ENCODE measurements around the gene YWHAB. TPM values are rescaled to one million over a fixed set of nuclear protein-coding genes. Genes with fewer than 3 reads are reported as not detected.

The YWHAB gene
- total and polyA plus RNA-seq, 2 donors from 2014 or later: 156 to 216 TPM

DNA sequence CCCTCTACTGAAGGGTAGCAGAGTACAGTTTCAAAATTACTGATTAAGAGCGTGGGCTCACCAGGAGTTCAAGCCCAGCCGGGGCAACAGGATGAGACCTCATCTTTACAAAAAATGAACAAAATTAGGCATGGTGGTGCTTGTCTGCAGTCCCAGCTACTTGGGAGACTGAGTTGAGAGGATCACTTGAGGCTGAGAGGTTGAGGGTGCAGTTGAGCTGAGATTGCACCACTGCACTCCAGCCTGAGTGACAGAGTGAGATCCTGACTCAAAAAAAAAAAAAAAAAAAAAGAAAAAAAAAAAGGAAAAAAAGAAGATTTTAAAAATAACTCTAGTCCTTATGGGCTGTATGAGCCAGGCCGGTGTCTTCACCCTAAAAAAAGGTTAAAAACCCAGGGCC lies 43.1 kb downstream of the YWHAB start:
- no peak overlapping the region for H3K9ac ChIP-seq (ENCODE audit: low read length in 3 of 3)
- no peaks in the 10 kb centered on the region for H3K4me1 ChIP-seq (ENCODE audit: control insufficient read depth in 2 of 3, insufficient read depth in 2 of 3, low read depth in 1 of 3, low read length in 3 of 3)

DNA sequence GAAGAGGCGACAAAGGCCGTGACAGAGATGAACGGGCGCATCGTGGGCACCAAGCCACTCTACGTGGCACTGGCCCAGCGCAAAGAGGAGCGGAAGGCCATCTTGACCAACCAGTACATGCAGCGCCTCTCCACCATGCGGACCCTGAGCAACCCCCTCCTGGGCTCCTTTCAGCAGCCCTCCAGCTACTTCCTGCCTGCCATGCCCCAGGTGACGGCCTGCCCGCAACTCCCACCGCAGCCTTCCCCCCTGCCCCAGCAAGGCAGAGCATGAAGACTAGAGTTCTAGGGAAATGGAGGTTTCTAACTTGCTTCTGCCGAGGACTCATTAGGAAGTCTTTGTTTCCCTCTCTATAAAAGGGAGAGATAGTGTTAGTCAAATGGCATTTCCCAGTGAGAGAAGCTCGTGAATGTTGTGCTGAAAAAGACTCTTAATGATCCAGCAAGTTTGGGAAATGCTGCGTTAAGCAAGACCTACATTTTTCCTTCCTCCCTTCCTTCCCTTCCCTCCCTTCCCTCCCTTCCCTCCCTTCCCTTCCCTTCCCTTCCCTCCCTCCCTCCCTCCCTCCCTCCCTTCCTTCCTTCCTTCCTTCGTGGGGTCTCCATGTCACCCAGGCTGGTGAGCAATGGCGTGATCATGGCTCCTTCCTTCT lies 45.1 kb downstream of the YWHAB start:
- TF ChIP-seq, protein P1, sequence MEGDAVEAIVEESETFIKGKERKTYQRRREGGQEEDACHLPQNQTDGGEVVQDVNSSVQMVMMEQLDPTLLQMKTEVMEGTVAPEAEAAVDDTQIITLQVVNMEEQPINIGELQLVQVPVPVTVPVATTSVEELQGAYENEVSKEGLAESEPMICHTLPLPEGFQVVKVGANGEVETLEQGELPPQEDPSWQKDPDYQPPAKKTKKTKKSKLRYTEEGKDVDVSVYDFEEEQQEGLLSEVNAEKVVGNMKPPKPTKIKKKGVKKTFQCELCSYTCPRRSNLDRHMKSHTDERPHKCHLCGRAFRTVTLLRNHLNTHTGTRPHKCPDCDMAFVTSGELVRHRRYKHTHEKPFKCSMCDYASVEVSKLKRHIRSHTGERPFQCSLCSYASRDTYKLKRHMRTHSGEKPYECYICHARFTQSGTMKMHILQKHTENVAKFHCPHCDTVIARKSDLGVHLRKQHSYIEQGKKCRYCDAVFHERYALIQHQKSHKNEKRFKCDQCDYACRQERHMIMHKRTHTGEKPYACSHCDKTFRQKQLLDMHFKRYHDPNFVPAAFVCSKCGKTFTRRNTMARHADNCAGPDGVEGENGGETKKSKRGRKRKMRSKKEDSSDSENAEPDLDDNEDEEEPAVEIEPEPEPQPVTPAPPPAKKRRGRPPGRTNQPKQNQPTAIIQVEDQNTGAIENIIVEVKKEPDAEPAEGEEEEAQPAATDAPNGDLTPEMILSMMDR (IDR thresholded peaks at IDR 0.05; ENCODE audit: borderline replicate concordance, extremely low read depth, insufficient read depth): no peak
- Histone ChIP-seq H3K27ac (ENCODE audit: low read depth in 2 of 2, low read length in 2 of 2) (no peak overlapping the region), H3K4me3 (ENCODE audit: low read length in 3 of 3) (no peak overlapping the region), H3K4me1 (ENCODE audit: control insufficient read depth in 2 of 3, insufficient read depth in 2 of 3, low read depth in 1 of 3, low read length in 3 of 3) (no peaks in the 10 kb centered on the region), H3K36me3 (ENCODE audit: control insufficient read depth in 2 of 3, insufficient read depth in 3 of 3, low read length in 3 of 3) (peaks cover 0 to 2% (median 0%) of the 10 kb centered on the region in 3 donors), H3K9me3 (ENCODE audit: control insufficient read depth in 2 of 3, insufficient read depth in 1 of 3, low read length in 3 of 3) (no peaks in the 10 kb centered on the region), H3K9ac (ENCODE audit: low read length in 3 of 3) (no peak overlapping the region), H3K27me3 (ENCODE audit: control insufficient read depth, insufficient read depth, low read length) (no peaks in the 10 kb centered on the region)
- FAIRE-seq: no peak
- intact Hi-C loops (cut with DNase I): no loop called here
- no peak for DNase-seq

More for the DNA sequence above, 43.1 kb downstream of the YWHAB start:
- intact Hi-C loops (cut with DNase I): no loop called here
- H3K9me3 ChIP-seq (ENCODE audit: control insufficient read depth in 2 of 3, insufficient read depth in 1 of 3, low read length in 3 of 3): no peaks in the 10 kb centered on the region
- H3K36me3 ChIP-seq (ENCODE audit: control insufficient read depth in 2 of 3, insufficient read depth in 3 of 3, low read length in 3 of 3): peaks cover 0 to 2% (median 0%) of the 10 kb centered on the region in 3 donors
- no peak for FAIRE-seq
- DNase-seq: no peak
- H3K27me3 ChIP-seq (ENCODE audit: control insufficient read depth, insufficient read depth, low read length): no peaks in the 10 kb centered on the region
- H3K4me3 ChIP-seq (ENCODE audit: low read length in 3 of 3): no peak overlapping the region
- no peak overlapping the region for H3K27ac ChIP-seq (ENCODE audit: low read depth in 2 of 2, low read length in 2 of 2)
- TF ChIP-seq, protein P1 (IDR thresholded peaks at IDR 0.05; ENCODE audit: borderline replicate concordance, extremely low read depth, insufficient read depth): no peak

DNA sequence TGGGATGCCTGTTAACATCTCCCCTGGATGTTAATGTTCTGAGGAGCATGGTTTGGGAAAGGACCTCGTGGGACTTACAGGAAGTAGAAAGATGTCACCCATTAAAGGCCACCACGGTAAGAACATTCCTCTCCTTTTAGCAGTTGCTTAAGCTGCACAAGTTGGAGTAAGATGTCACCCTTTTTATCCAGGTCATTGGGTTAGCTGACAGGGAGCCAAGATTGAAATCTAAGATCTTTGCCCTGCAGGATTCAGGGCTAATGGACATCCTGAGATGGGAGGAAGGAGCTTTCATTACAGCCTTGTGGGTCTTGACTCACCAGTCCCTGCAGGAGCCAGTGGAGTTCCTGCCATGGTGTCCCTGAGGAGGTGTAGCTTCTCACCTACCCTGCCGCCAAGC lies 46.4 kb downstream of the YWHAB start:
- FAIRE-seq: no peak
- intact Hi-C loops (cut with DNase I): no loop called here

More for the DNA sequence above, 46.4 kb downstream of the YWHAB start:
- H3K9me3 ChIP-seq (ENCODE audit: control insufficient read depth in 2 of 3, insufficient read depth in 1 of 3, low read length in 3 of 3): no peaks in the 10 kb centered on the region
- no peak overlapping the region for H3K27ac ChIP-seq (ENCODE audit: low read depth in 2 of 2, low read length in 2 of 2)
- peaks cover 0 to 2% (median 0%) of the 10 kb centered on the region in 3 donors for H3K36me3 ChIP-seq (ENCODE audit: control insufficient read depth in 2 of 3, insufficient read depth in 3 of 3, low read length in 3 of 3)
- H3K9ac ChIP-seq (ENCODE audit: low read length in 3 of 3): no peak overlapping the region
- no peak overlapping the region for H3K4me3 ChIP-seq (ENCODE audit: low read length in 3 of 3)
- H3K27me3 ChIP-seq (ENCODE audit: control insufficient read depth, insufficient read depth, low read length): no peaks in the 10 kb centered on the region
- TF ChIP-seq, protein P1 (IDR thresholded peaks at IDR 0.05; ENCODE audit: borderline replicate concordance, extremely low read depth, insufficient read depth): no peak
- H3K4me1 ChIP-seq (ENCODE audit: control insufficient read depth in 2 of 3, insufficient read depth in 2 of 3, low read depth in 1 of 3, low read length in 3 of 3): no peaks in the 10 kb centered on the region
- no peak for DNase-seq
